ENCODE measurements around the gene GAS2L2.

- TF ChIP-seq EZH2 (IDR thresholded peaks at IDR 0.05; ENCODE audit: low read depth) = no peak
- TF ChIP-seq CTCF (conservative IDR thresholded peaks at IDR 0.05) = no peak
Measured at GRCh38 chr17:35784895-35785294, 31.9 kb upstream of the GAS2L2 start.

All from PC-9 (cell line).